K562 (cell line): ENCODE data around the gene AFDN. TPM values are rescaled to one million over a fixed set of nuclear protein-coding genes. Genes with fewer than 3 reads are reported as not detected.

ENCODE experiments used
- MEF2D ChIP-seq: conservative IDR thresholded peaks from 2 replicates; pipeline ENCODE4 v1.6.1; 2016; ENCODE audit warnings: low read depth, missing genetic modification characterization, missing compliant biosample characterization
- TEAD4 ChIP-seq, 2 experiments: sonication (generic) in 1 of 2; formaldehyde crosslinking in 1 of 2; IDR thresholded peaks; 2 replicates each; pipeline versions ENCODE4 v1.6.1 to v1.8.0; 2012 to 2022; ENCODE audit warnings: borderline replicate concordance in 1 of 2, inconsistent platforms in 1 of 2, low read length in 1 of 2, mild to moderate bottlenecking in 1 of 2, missing genetic modification reagents in 1 of 2
- ZNF444 ChIP-seq: fragments of 250-450 bp; sonication (Bioruptor Pico); IDR thresholded peaks from 2 replicates; pipeline ENCODE4 v1.4.0; 2020; ENCODE audit warnings: mild to moderate bottlenecking, moderate library complexity
- ZNF696 ChIP-seq: fragments of 250-450 bp; sonication (Bioruptor Pico); conservative IDR thresholded peaks from 2 replicates; pipeline ENCODE4 v1.4.0; 2020; ENCODE audit warnings: mild to moderate bottlenecking, moderate library complexity
- ZNF76 ChIP-seq: fragments of 250-450 bp; sonication (Bioruptor Pico); IDR thresholded peaks from 2 replicates; pipeline ENCODE4 v1.4.0; 2020; ENCODE audit warnings: mild to moderate bottlenecking, moderate library complexity, borderline replicate concordance
- ZNF778 ChIP-seq: fragments of 450-650 bp; formaldehyde crosslinking; IDR thresholded peaks from 2 replicates; pipeline ENCODE4 v1.4.0; 2020; ENCODE audit warnings: mild to moderate bottlenecking, moderate library complexity
- polyA plus RNA-seq, 8 experiments: library from polyadenylated mRNA; depleted of rRNA in 4 of 8; stranded (reverse) in 5 of 8; unstranded in 3 of 8; fragments of >200 nt; fragmentation: Nextera tagmentation in 2 of 8; fragmentation: Illumina TruSeq in 1 of 8; extraction: Ambion mirVana in 2 of 8; extraction: Trizol in 1 of 8; gene quantifications; 2 replicates each; pipeline versions ENCODE4 v1.2.1 to v1.2.3, GENCODE V29; 2011 to 2014; ENCODE audit warnings: inconsistent platforms in 1 of 8, missing spikeins in 1 of 8
- total RNA-seq, 7 experiments: library from RNA; depleted of rRNA in 6 of 7; stranded (reverse); fragments of >200 nt in 6 of 7; fragmentation: Illumina TruSeq in 2 of 7; extraction: Trizol in 2 of 7; gene quantifications; 2 replicates each; pipeline versions ENCODE4 v1.2.1 to v1.2.3, GENCODE V29; 2011 to 2021; ENCODE audit warnings: low replicate concordance in 1 of 7
- TF ChIP-seq, protein P1 (sequence below), 2 experiments: fragments of 450-650 bp; IDR thresholded peaks; 2 replicates each; pipeline ENCODE4 v1.6.1; 2016; ENCODE audit warnings: mild to moderate bottlenecking in 2 of 2, borderline replicate concordance in 1 of 2, low read depth in 1 of 2, moderate library complexity in 1 of 2
- TF ChIP-seq, protein P2 (sequence below): fragments of 250-450 bp; sonication (Bioruptor Pico); IDR thresholded peaks from 2 replicates; pipeline ENCODE4 v1.4.0; 2020; ENCODE audit warnings: mild to moderate bottlenecking
- TF ChIP-seq, protein P3 (sequence below): sonication (generic); formaldehyde crosslinking; IDR thresholded peaks from 2 replicates; pipeline ENCODE4 v1.8.1; 2023; ENCODE audit warnings: mild to moderate bottlenecking, missing genetic modification reagents
- TF ChIP-seq, protein P4 (sequence below): sonication (generic); formaldehyde crosslinking; IDR thresholded peaks from 2 replicates; pipeline ENCODE4 v1.9.0; 2022; ENCODE audit warnings: mild to moderate bottlenecking, missing genetic modification reagents

AFDN gene
- total and polyA plus RNA-seq, 9 of the 15 experiments (the other 6 are each of a cell fraction or from before 2014, with no cell fraction given), result 7.2 to 129 (median 105) TPM

DNA sequence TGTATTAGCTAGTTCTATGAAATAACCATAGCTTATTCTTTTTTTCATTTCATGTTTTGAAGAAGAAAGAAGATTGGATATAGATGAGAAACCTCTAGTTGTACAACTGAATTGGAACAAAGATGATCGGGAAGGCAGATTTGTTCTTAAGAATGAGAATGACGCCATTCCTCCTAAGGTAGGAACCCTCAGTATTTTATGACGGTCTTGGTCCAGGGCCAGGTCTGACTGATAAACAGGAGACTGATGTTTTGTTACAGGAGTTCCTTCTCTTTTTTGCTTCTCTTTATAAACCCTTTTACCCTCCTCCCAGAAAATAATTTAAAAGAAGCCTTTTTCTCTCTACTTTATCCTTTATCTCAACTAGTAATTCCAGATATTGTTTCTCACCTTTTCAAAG is 43.6 kb downstream of the AFDN start (continued):
- TF ChIP-seq ZNF696 (CRISPR knock-in tag) (no peak), TEAD4 (IDR thresholded peaks at IDR 0.05; ENCODE audit: low read length) (no peak), TEAD4 (CRISPR knock-in tag; IDR thresholded peaks at IDR 0.05; ENCODE audit: borderline replicate concordance) (no peak), ZNF778 (no peak), ZNF76 (CRISPR knock-in tag) (no peak), MEF2D (tag) (no peak), ZNF444 (CRISPR knock-in tag) (no peak)
- TF ChIP-seq, protein P1, sequence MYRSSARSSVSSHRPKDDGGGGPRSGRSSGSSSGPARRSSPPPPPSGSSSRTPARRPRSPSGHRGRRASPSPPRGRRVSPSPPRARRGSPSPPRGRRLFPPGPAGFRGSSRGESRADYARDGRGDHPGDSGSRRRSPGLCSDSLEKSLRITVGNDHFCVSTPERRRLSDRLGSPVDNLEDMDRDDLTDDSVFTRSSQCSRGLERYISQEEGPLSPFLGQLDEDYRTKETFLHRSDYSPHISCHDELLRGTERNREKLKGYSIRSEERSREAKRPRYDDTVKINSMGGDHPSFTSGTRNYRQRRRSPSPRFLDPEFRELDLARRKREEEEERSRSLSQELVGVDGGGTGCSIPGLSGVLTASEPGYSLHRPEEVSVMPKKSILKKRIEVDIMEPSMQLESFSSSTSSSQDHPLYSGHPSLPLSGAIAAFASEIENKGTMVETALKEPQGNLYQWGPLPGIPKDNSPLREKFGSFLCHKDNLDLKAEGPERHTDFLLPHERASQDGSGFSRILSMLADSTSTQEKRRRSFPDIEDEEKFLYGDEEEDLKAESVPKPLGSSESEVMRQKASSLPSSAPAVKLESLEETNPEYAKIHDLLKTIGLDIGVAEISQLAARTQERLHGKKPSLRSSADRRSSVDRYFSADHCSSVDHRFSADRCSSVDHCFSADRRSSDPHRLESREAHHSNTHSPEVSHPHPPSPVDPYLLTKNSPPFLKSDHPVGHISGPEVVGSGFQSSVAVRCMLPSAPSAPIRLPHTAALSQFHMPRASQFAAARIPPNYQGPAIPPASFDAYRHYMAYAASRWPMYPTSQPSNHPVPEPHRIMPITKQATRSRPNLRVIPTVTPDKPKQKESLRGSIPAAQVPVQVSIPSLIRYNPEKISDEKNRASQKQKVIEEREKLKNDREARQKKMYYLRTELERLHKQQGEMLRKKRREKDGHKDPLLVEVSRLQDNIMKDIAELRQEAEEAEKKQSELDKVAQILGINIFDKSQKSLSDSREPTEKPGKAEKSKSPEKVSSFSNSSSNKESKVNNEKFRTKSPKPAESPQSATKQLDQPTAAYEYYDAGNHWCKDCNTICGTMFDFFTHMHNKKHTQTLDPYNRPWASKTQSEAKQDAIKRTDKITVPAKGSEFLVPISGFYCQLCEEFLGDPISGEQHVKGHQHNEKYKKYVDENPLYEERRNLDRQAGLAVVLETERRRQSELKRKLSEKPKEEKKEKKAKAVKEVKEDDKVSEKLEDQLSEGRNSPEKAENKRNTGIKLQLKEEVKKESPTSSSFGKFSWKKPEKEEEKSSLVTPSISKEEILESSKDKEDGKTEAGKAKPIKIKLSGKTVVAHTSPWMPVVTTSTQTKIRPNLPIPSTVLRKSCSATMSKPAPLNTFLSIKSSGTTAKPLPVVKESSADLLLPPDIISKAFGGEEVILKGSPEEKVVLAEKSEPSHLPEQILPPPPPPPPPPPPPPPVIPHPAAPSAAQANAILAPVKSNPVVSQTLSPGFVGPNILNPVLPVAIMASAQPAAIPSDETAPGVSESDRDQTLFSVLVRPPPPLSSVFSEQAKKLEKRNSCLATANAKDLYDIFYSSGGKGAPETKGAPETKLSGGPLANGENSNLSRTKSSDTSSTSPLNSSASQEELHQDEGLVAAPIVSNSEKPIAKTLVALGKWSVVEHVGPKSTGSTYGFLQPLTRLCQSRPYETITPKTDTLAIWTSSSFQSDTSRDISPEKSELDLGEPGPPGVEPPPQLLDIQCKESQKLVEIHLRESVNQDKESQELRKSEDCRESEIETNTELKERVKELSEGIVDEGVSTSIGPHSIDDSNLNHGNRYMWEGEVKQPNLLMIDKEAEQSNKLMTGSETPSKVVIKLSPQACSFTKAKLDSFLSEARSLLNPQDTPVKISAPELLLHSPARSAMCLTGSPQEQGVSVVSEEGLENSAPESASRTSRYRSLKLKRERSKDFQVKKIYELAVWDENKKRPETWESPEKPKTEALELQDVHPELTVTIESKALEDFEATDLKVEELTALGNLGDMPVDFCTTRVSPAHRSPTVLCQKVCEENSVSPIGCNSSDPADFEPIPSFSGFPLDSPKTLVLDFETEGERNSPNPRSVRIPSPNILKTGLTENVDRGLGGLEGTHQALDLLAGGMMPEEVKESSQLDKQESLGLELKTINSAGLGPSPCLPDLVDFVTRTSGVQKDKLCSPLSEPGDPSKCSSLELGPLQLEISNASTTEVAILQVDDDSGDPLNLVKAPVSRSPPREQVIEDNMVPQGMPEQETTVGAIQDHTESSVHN (IDR thresholded peaks at IDR 0.05; ENCODE audit: borderline replicate concordance in 1 of 2, low read depth in 1 of 2), result no peak
- TF ChIP-seq, protein P2, sequence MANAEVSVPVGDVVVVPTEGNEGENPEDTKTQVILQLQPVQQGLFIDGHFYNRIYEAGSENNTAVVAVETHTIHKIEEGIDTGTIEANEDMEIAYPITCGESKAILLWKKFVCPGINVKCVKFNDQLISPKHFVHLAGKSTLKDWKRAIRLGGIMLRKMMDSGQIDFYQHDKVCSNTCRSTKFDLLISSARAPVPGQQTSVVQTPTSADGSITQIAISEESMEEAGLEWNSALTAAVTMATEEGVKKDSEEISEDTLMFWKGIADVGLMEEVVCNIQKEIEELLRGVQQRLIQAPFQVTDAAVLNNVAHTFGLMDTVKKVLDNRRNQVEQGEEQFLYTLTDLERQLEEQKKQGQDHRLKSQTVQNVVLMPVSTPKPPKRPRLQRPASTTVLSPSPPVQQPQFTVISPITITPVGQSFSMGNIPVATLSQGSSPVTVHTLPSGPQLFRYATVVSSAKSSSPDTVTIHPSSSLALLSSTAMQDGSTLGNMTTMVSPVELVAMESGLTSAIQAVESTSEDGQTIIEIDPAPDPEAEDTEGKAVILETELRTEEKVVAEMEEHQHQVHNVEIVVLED, result no peak
- TF ChIP-seq, protein P3, sequence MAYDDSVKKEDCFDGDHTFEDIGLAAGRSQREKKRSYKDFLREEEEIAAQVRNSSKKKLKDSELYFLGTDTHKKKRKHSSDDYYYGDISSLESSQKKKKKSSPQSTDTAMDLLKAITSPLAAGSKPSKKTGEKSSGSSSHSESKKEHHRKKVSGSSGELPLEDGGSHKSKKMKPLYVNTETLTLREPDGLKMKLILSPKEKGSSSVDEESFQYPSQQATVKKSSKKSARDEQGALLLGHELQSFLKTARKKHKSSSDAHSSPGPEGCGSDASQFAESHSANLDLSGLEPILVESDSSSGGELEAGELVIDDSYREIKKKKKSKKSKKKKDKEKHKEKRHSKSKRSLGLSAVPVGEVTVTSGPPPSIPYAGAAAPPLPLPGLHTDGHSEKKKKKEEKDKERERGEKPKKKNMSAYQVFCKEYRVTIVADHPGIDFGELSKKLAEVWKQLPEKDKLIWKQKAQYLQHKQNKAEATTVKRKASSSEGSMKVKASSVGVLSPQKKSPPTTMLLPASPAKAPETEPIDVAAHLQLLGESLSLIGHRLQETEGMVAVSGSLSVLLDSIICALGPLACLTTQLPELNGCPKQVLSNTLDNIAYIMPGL, result no peak
- TF ChIP-seq, protein P4, sequence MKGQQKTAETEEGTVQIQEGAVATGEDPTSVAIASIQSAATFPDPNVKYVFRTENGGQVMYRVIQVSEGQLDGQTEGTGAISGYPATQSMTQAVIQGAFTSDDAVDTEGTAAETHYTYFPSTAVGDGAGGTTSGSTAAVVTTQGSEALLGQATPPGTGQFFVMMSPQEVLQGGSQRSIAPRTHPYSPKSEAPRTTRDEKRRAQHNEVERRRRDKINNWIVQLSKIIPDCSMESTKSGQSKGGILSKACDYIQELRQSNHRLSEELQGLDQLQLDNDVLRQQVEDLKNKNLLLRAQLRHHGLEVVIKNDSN, result no peak
